Measurements from ENCODE around the gene FAM13B.
"Not testable (repeated sequence)": the region's sequence is repeated elsewhere in the genome, so short reads cannot be mapped to it uniquely, and the experiment has no call there.

The FAM13B gene

GRCh38 chr5:138029944-138030343 is 2.9 kb downstream of the FAM13B start:
- no peak for TF ChIP-seq CTCF (conservative IDR thresholded peaks at IDR 0.05)
- H3K27ac ChIP-seq, result peak overlapping the region; percentile 98

GRCh38 chr5:138029501-138029900 is 3.4 kb downstream of the FAM13B start:
- H3K27ac ChIP-seq, result no peak overlapping the region

GRCh38 chr5:138028971-138029365 is 3.9 kb downstream of the FAM13B start:
- no peak for TF ChIP-seq CTCF (conservative IDR thresholded peaks at IDR 0.05)
- H3K27ac ChIP-seq, result no peak overlapping the region

More at GRCh38 chr5:138029501-138029900, 3.4 kb downstream of the FAM13B start:
- TF ChIP-seq CTCF (conservative IDR thresholded peaks at IDR 0.05), result no peak

GRCh38 chr5:138028262-138028970 is 4.5 kb downstream of the FAM13B start:
- H3K27ac ChIP-seq, result not testable (repeated sequence)

GRCh38 chr5:138026793-138027192 is 6.1 kb downstream of the FAM13B start:
- not testable (repeated sequence) for H3K27ac ChIP-seq

- no peak overlapping the region for H3K27ac ChIP-seq
- no peak for TF ChIP-seq CTCF (conservative IDR thresholded peaks at IDR 0.05)
These were observed 7.6 kb downstream of the FAM13B start for GRCh38 chr5:138025285-138025684.

GRCh38 chr5:138024117-138024516 is 8.8 kb downstream of the FAM13B start:
- H3K27ac ChIP-seq, result no peak overlapping the region
- TF ChIP-seq CTCF (conservative IDR thresholded peaks at IDR 0.05), result no peak

GRCh38 chr5:138022912-138023311 is 10.0 kb downstream of the FAM13B start:
- no peak overlapping the region for H3K27ac ChIP-seq
- no peak for TF ChIP-seq CTCF (conservative IDR thresholded peaks at IDR 0.05)

GRCh38 chr5:138021771-138022170 is 11.1 kb downstream of the FAM13B start:
- TF ChIP-seq CTCF (conservative IDR thresholded peaks at IDR 0.05), result no peak
- no peak overlapping the region for H3K27ac ChIP-seq
